ENCODE data around the gene CCNK.

Gene CCNK

GRCh38 chr14:99554184-99554583 is 73.0 kb downstream of the CCNK start:
- Histone ChIP-seq H3K4me2 (ENCODE audit: low read length) (no peak overlapping the region), H3K9ac (no peak overlapping the region), H3K9me3 (ENCODE audit: control insufficient read depth, low read length) (no peaks in the 10 kb centered on the region), H3K4me3 (ENCODE audit: low read depth, low read length) (no peak overlapping the region), H3K27me3 (ENCODE audit: control insufficient read depth, insufficient read depth, low read length) (no peaks in the 10 kb centered on the region), H3K36me3 (ENCODE audit: control insufficient read depth, insufficient read depth, low read length) (no peaks in the 10 kb centered on the region), H3K79me2 (peaks cover 86% of the 10 kb centered on the region), H2AFZ (no peak overlapping the region), H3K4me1 (peaks cover 6% of the 10 kb centered on the region), H3K27ac (no peak overlapping the region)
- TF ChIP-seq CTCF (IDR thresholded peaks at IDR 0.05): no peak

GRCh38 chr14:99554757-99555531 is 73.7 kb downstream of the CCNK start:
- no peak for TF ChIP-seq CTCF (IDR thresholded peaks at IDR 0.05)
- H3K9me3 ChIP-seq (ENCODE audit: control insufficient read depth, low read length): no peaks in the 10 kb centered on the region
- no peak overlapping the region for H3K4me3 ChIP-seq (ENCODE audit: low read depth, low read length)
- H3K36me3 ChIP-seq (ENCODE audit: control insufficient read depth, insufficient read depth, low read length): no peaks in the 10 kb centered on the region
- H3K27ac ChIP-seq: no peak overlapping the region
- no peak overlapping the region for H3K4me2 ChIP-seq (ENCODE audit: low read length)
- H3K9ac ChIP-seq: no peak overlapping the region
- no peak overlapping the region for H2AFZ ChIP-seq
- peaks cover 6% of the 10 kb centered on the region for H3K4me1 ChIP-seq
- peaks cover 84% of the 10 kb centered on the region for H3K79me2 ChIP-seq
- H3K27me3 ChIP-seq (ENCODE audit: control insufficient read depth, insufficient read depth, low read length): no peaks in the 10 kb centered on the region

GRCh38 chr14:99556134-99556791 is 75.1 kb downstream of the CCNK start:
- H3K9me3 ChIP-seq (ENCODE audit: control insufficient read depth, low read length): no peaks in the 10 kb centered on the region
- peaks cover 10% of the 10 kb centered on the region for H3K4me1 ChIP-seq
- H3K36me3 ChIP-seq (ENCODE audit: control insufficient read depth, insufficient read depth, low read length): no peaks in the 10 kb centered on the region
- H3K79me2 ChIP-seq: peaks cover 84% of the 10 kb centered on the region
- TF ChIP-seq CTCF (IDR thresholded peaks at IDR 0.05): no peak
- no peak overlapping the region for H3K4me2 ChIP-seq (ENCODE audit: low read length)
- H3K27me3 ChIP-seq (ENCODE audit: control insufficient read depth, insufficient read depth, low read length): no peaks in the 10 kb centered on the region
- H2AFZ ChIP-seq: no peak overlapping the region
- H3K4me3 ChIP-seq (ENCODE audit: low read depth, low read length): no peak overlapping the region
- H3K9ac ChIP-seq: no peak overlapping the region
- no peak overlapping the region for H3K27ac ChIP-seq

- Histone ChIP-seq H3K4me2 (ENCODE audit: low read length) (no peak overlapping the region), H3K4me3 (ENCODE audit: low read depth, low read length) (no peak overlapping the region), H3K27me3 (ENCODE audit: control insufficient read depth, insufficient read depth, low read length) (no peaks in the 10 kb centered on the region), H3K9me3 (ENCODE audit: control insufficient read depth, low read length) (no peaks in the 10 kb centered on the region), H3K79me2 (peaks cover 58% of the 10 kb centered on the region), H3K36me3 (ENCODE audit: control insufficient read depth, insufficient read depth, low read length) (no peaks in the 10 kb centered on the region), H2AFZ (no peak overlapping the region), H3K9ac (no peak overlapping the region), H3K27ac (no peak overlapping the region), H3K4me1 (peaks cover 24% of the 10 kb centered on the region)
- TF ChIP-seq CTCF (IDR thresholded peaks at IDR 0.05): no peak
Measured at GRCh38 chr14:99559286-99559990, 78.2 kb downstream of the CCNK start.
